PC-9 (cell line): ENCODE results near the gene IFT122. TPM values are rescaled to one million over a fixed set of nuclear protein-coding genes. Genes with fewer than 3 reads are reported as not detected.
A peak's percentile ranks its signal among the peaks of the same experiment; 100 is the strongest.

Experiments used
- BruUV-seq: library from RNA; stranded (reverse); fragments of 400-500 nt; replicated peaks from 2 replicates; lab custom pipeline; 2021; lab: Mats Ljungman, UMichigan
- CTCF ChIA-PET: fragments of 300-600 bp; sonication (Branson Sonifier 250); formaldehyde crosslinking; loops from one replicate; lab custom pipeline; 2022; ENCODE audit warnings: antibody characterized with exemption; lab: Charles Lee
- POLR2A ChIA-PET: fragments of 300-600 bp; sonication (Branson Sonifier 250); formaldehyde crosslinking; loops from one replicate; lab custom pipeline; 2022; ENCODE audit warnings: antibody characterized with exemption; ENCODE audit not compliant: unreplicated experiment; lab: Charles Lee
- DNase-seq, 2 experiments: peaks; one replicate each; pipeline versions ENCODE4 v3.0.0 to v3.0.0-alpha.2; 2015 to 2022; ENCODE audit warnings: mixed read lengths in 1 of 2
- H2AFZ ChIP-seq: fragments of 200-600 bp; sonication (generic); 2 replicates; pipeline ENCODE4 v1.8.1; 2017; ENCODE audit warnings: antibody characterized with exemption
- H3F3A ChIP-seq: fragments of 200-600 bp; sonication (generic); 2 replicates; pipeline ENCODE4 v1.8.1; 2017; ENCODE audit warnings: antibody characterized with exemption, mild to moderate bottlenecking, low read depth; ENCODE audit not compliant: insufficient read depth
- H3K27ac ChIP-seq: fragments of 200-600 bp; sonication (generic); 2 replicates; pipeline ENCODE4 v1.6.1; 2016; ENCODE audit warnings: mixed run types
- H3K27me3 ChIP-seq: fragments of 200-600 bp; sonication (generic); 2 replicates; pipeline ENCODE4 v1.6.1; 2016; ENCODE audit warnings: low read depth, mixed run types; ENCODE audit not compliant: insufficient read depth
- H3K36me3 ChIP-seq: fragments of 200-600 bp; sonication (generic); 2 replicates; pipeline ENCODE4 v1.6.1; 2016; ENCODE audit warnings: low read depth, mixed run types
- H3K4me1 ChIP-seq: fragments of 200-600 bp; sonication (generic); replicated peaks from 2 replicates; pipeline ENCODE4 v1.6.1; 2016; ENCODE audit warnings: mixed run types; ENCODE audit not compliant: insufficient read depth
- H3K4me2 ChIP-seq: fragments of 200-600 bp; sonication (generic); 2 replicates; pipeline ENCODE4 v1.6.1; 2017; ENCODE audit warnings: mixed run types
- H3K4me3 ChIP-seq: fragments of 200-600 bp; sonication (generic); 2 replicates; pipeline ENCODE4 v1.6.1; 2016; ENCODE audit warnings: mixed run types
- H3K79me2 ChIP-seq: fragments of 200-600 bp; sonication (generic); 2 replicates; pipeline ENCODE4 v1.6.1; 2017; ENCODE audit warnings: low read depth, mixed run types
- H3K9me2 ChIP-seq: fragments of 200-600 bp; sonication (generic); 2 replicates; pipeline ENCODE4 v1.8.1; 2017; ENCODE audit warnings: mild to moderate bottlenecking; ENCODE audit not compliant: insufficient read depth
- H3K9me3 ChIP-seq: fragments of 200-600 bp; sonication (generic); 2 replicates; pipeline ENCODE4 v1.8.1; 2016; ENCODE audit warnings: low read depth; ENCODE audit not compliant: insufficient read depth
- H4K20me1 ChIP-seq: fragments of 200-600 bp; sonication (generic); 2 replicates; pipeline ENCODE4 v1.8.1; 2017; ENCODE audit not compliant: insufficient read depth
- CTCF ChIP-seq: fragments of 200-600 bp; sonication (generic); conservative IDR thresholded peaks from 2 replicates; pipeline ENCODE4 v1.6.1; 2017; ENCODE audit warnings: mixed run types, antibody characterized with exemption, mild to moderate bottlenecking, moderate library complexity
- EZH2 ChIP-seq: fragments of 200-600 bp; sonication (generic); IDR thresholded peaks from 2 replicates; pipeline ENCODE4 v1.8.0; 2017; ENCODE audit warnings: antibody characterized with exemption, low read depth
- intact Hi-C: fragments of 100-400 bp; cut with micrococcal nuclease; formaldehyde crosslinking; loops from one replicate; pipeline ENCODE4 v1.10.0; 2022; ENCODE audit not compliant: unreplicated experiment
- total RNA-seq: library from RNA; stranded (reverse); gene quantifications from 2 replicates; pipeline ENCODE4 v1.2.3, GENCODE V29; 2021

IFT122 gene
- total RNA-seq, 1 experiment from 2014 or later: 55.6 TPM

- H3K27ac ChIP-seq: peak overlapping the region; percentile 83
- no peak for TF ChIP-seq CTCF
- TF ChIP-seq EZH2: no peak
- no peaks in the 10 kb centered on the region for H3K9me3 ChIP-seq
- H3K36me3 ChIP-seq: no peaks in the 10 kb centered on the region
- H2AFZ ChIP-seq: no peak overlapping the region
- H4K20me1 ChIP-seq: no peaks in the 10 kb centered on the region
- H3K4me2 ChIP-seq: peak overlapping the region; percentile 60; the same call in 1 of the 2 replicates
- H3K9me2 ChIP-seq: no peaks in the 10 kb centered on the region
- peaks cover 33% of the 10 kb centered on the region for H3K4me1 ChIP-seq
- no peaks in the 10 kb centered on the region for H3K79me2 ChIP-seq
- peaks cover 31% of the 10 kb centered on the region for H3F3A ChIP-seq
- DNase-seq: no peak
- intact Hi-C loops: no loop called here
- H3K27me3 ChIP-seq: no peaks in the 10 kb centered on the region
- BruUV-seq: no TSS peak
- no peak overlapping the region for H3K4me3 ChIP-seq
- ChIA-PET CTCF (no interaction called here), POLR2A (no interaction called here)
Observed at GRCh38 chr3:129460572-129460971, 20.5 kb downstream of the IFT122 start.

GRCh38 chr3:129461022-129461421 lies 21.0 kb downstream of the IFT122 start:
- Histone ChIP-seq H3K4me3 (no peak overlapping the region), H3K4me1 (peaks cover 33% of the 10 kb centered on the region), H3K36me3 (no peaks in the 10 kb centered on the region), H3F3A (peaks cover 31% of the 10 kb centered on the region), H2AFZ (no peak overlapping the region), H3K27me3 (no peaks in the 10 kb centered on the region), H4K20me1 (no peaks in the 10 kb centered on the region), H3K4me2 (peak overlapping the region; percentile 60), H3K9me3 (no peaks in the 10 kb centered on the region), H3K79me2 (no peaks in the 10 kb centered on the region), H3K27ac (peak overlapping the region; percentile 83), H3K9me2 (no peaks in the 10 kb centered on the region)
- TF ChIP-seq CTCF (no peak), EZH2 (no peak)
- DNase-seq: peak in 1 of 2 experiments; percentile 80
- BruUV-seq: no TSS peak
- ChIA-PET CTCF (interaction anchor here (1.0 kb wide), 1 partner anchor 77 kb away, joined by 3 read pairs; no protein-coding TSS in a partner anchor), POLR2A (no interaction called here)
- intact Hi-C loops: loop anchor here (1.0 kb wide), 1 partner anchor 24 kb away; no protein-coding TSS in a partner anchor

- no TSS peak for BruUV-seq
- H3F3A ChIP-seq: peaks cover 31% of the 10 kb centered on the region
- no peaks in the 10 kb centered on the region for H3K79me2 ChIP-seq
- H3K4me3 ChIP-seq: no peak overlapping the region
- no peak overlapping the region for H2AFZ ChIP-seq
- no peaks in the 10 kb centered on the region for H3K9me2 ChIP-seq
- H4K20me1 ChIP-seq: no peaks in the 10 kb centered on the region
- H3K9me3 ChIP-seq: no peaks in the 10 kb centered on the region
- no peaks in the 10 kb centered on the region for H3K27me3 ChIP-seq
- H3K4me1 ChIP-seq: peaks cover 33% of the 10 kb centered on the region
- 0 out of 2 replicates have a peak, but pooled peaks cover under 1% of the 10 kb centered on the region for H3K36me3 ChIP-seq
- ChIA-PET CTCF (interaction anchor here (1.0 kb wide), 1 partner anchor 78 kb away, joined by 3 read pairs; no protein-coding TSS in a partner anchor), POLR2A (interaction anchor here (0.6 kb wide), 1 partner anchor 811 kb away, joined by 9 read pairs; no protein-coding TSS in a partner anchor)
- H3K4me2 ChIP-seq: peak overlapping the region; percentile 60
- intact Hi-C loops: loop anchor here (1.0 kb wide), 1 partner anchor 24 kb away; no protein-coding TSS in a partner anchor
- no peak for TF ChIP-seq EZH2
- no peak for TF ChIP-seq CTCF
- peak overlapping the region; percentile 83 for H3K27ac ChIP-seq
- DNase-seq: peak; percentile 20 to 91
Observed at GRCh38 chr3:129461461-129462146, 21.6 kb downstream of the IFT122 start.
